Stimulated activated naive CD4-positive, alpha-beta T cell (primary cell): Measurements from ENCODE around the gene NBL1.

Experiments used
- DNase-seq, 6 experiments: peaks; one replicate each; lab custom pipeline; 2025; lab: John Stamatoyannopoulos, UW

The NBL1 gene

DNA sequence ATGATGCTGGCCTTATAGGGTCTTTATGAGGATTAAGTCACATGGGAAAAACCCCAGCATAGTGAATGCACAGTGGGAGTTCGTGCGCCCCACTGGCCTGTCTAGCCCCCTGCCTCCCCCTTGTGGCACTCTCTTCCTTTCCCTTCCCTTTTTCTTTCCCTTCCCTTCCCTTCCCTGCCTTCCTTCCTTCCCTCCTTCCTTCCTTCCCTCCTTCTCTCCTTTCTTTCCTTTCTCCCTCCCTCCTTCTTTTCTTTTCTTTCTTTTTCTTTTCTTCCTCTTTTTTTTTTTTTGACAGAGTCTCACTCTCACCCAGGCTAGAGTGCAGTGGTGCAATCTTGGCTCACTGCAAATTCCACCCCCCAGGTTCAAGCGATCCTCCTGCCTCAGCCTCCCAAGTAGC is 59.2 kb downstream of the NBL1 start:
- DNase-seq = no peak

DNA sequence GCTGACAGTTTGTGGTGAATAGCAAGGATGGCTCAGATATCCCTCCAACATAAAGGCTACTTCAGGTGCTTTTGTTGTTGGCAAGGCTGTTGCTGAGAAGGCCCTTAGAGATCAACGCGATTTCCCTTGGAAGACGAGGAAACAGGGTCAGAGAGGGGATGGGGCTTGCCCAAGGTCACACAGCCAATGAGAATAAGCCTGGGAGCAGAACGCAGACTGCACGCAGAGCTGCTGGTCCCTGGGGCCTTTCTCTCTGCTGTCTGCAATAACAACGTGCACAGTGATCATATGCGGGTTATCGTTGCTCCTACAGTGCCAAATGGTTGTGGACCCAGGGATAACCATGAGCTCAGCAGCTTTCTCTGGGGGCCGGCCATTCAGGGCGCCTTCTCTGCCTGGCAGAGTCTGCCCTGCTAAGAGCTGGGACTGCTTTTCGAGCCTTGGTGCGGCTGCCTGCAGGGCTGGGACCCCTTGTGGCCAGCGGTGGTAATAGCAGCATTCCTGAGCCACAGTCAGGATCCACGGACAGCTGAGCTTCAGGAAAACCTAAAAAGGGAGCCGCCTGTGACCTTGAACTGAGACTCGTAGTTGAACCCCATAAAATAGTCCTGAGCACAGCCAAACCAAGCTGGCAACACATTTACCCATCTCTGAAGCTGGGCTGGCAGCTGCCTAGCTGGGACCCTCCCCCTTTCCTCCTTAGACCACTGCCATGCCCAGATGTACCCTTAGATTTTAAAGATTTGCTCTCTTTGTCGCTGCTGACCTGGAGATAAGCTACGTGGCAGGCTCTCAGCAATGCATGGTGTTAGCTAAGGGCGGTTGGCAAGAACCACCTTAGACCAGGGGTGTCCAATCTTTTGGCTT is 60.4 kb downstream of the NBL1 start:
- DNase-seq = peak in 5 of 6 experiments; percentile 29 to 59 (median 44)

DNA sequence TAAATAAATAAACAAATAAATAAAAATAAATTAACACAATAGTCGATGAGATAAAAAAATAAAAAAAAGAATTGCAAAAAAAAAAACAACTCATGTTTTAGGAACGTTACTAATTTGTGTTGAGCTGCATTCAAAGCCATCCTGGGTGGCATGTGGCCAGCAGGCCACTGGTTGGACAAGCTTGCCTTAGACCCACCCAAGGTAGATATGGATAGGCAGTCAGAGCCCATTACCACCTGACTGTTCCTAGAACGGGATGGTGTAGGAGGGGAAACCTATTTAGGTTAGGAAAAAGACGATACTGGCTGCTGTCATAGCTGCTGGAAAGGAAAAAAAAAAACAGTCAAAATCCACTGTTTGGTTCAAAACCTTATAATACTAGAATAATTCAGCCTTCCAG is 61.4 kb downstream of the NBL1 start:
- DNase-seq = no peak

DNA sequence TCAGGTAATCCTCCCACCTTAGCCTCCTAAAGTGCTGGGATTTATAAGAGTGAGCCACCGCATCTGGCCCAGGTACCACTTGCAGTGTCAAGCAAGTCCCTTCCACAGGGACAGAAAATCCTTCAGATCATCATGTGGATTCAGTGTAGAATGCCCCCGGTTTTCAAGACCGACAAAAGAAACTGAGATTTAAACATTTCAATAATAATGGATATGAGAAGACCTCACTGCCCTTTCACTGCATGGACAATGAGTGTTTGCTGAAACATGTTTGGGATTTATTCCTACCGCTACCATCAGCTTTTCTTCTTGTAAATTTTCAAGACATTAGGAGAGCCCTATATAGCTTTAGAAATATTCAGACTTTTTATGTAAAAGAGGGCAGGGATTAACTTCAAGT is 62.0 kb downstream of the NBL1 start:
- no peak for DNase-seq
